Ovary (tissue), 9 donors: ENCODE results near the gene FUT3. TPM values are rescaled to one million over a fixed set of nuclear protein-coding genes. Genes with fewer than 3 reads are reported as not detected.
A peak's percentile ranks its signal among the peaks of the same experiment; 100 is the strongest.

Experiments
- DNase-seq, 5 donors: peaks; one replicate each; pipeline ENCODE4 v3.0.0-alpha.2; 2019 to 2020
- H3K27ac ChIP-seq, 2 donors: fragments of 200-600 bp; one replicate each; pipeline versions ENCODE4 v1.5.1 to v1.8.0; 2019 to 2022
- H3K27me3 ChIP-seq: fragments of 200-600 bp; one replicate; pipeline ENCODE4 v1.8.0; 2022
- H3K36me3 ChIP-seq: fragments of 200-600 bp; sonication (generic); one replicate; pipeline ENCODE4 v1.5.1; 2019
- H3K4me1 ChIP-seq: one replicate; pipeline ENCODE4 v1.8.1; 2013; ENCODE audit warnings: mild to moderate bottlenecking, moderate library complexity; ENCODE audit not compliant: insufficient read depth
- H3K4me3 ChIP-seq: fragments of 200-600 bp; sonication (generic); one replicate; pipeline ENCODE4 v1.5.1; 2017
- H3K9me3 ChIP-seq, 2 donors: fragments of 200-600 bp in 1 of 2; sonication (generic) in 1 of 2; one replicate each; pipeline versions ENCODE4 v1.5.1 to v1.8.1; 2013 to 2019; ENCODE audit warnings: mild to moderate bottlenecking in 1 of 2, moderate library complexity in 1 of 2
- CTCF ChIP-seq, 3 donors: fragments of 450-650 bp in 2 of 3; fragments of 200-600 bp in 1 of 3; IDR thresholded peaks; one replicate each; pipeline versions ENCODE4 v1.5.1 to v1.8.0; 2016 to 2022; ENCODE audit warnings: antibody characterized with exemption in 3 of 3, mild to moderate bottlenecking in 1 of 3
- EP300 ChIP-seq: sonication (generic); formaldehyde crosslinking; IDR thresholded peaks from one replicate; pipeline ENCODE4 v1.6.1; 2017; ENCODE audit warnings: antibody characterized with exemption
- POLR2A ChIP-seq: fragments of 450-650 bp; IDR thresholded peaks from one replicate; pipeline ENCODE4 v1.6.1; 2017; ENCODE audit warnings: antibody characterized with exemption, mild to moderate bottlenecking, moderate library complexity
- WGBS, 3 donors: extraction: QIAGEN DNeasy Blood & Tissue Kit in 1 of 3; methylation state at CpG; one replicate each; pipeline versions ENCODE4 v1.1.5 to v1.1.7; 2013 to 2017; 5-methylcytosine and 5-hydroxymethylcytosine counted together
- intact Hi-C, 4 donors: fragments of 100-400 bp; cut with DNase I; formaldehyde crosslinking; loops; one replicate each; pipeline versions ENCODE4 v1.11.0 to v1.15.1; 2022 to 2023
- polyA plus RNA-seq, 2 donors: library from polyadenylated mRNA; stranded (reverse); fragments of 200-250 nt in 1 of 2; fragments of 350-450 nt in 1 of 2; fragmentation: Illumina TruSeq in 1 of 2; extraction: RNeasy Lipid Tissue Mini Kit (QIAGEN cat#74804) in 1 of 2; gene quantifications; one replicate each; pipeline ENCODE4 v1.2.3, GENCODE V29; 2013 to 2014
- total RNA-seq, 7 donors: library from RNA; depleted of rRNA in 2 of 7; stranded (reverse); fragments of >200 nt in 2 of 7; fragmentation: NEBNext Ultra II Directional in 3 of 7; extraction: Animal tissue kit (Norgen Biotek cat#: 25700) in 3 of 7; gene quantifications; one replicate each; pipeline versions ENCODE4 v1.1.0 to v1.2.4, GENCODE V29; 2016 to 2023
- donor health status: DM: no; HTN: no; CAD: no; lungs with moderate emphysema.
- donor health status: DM: no; HTN: no; CAD: no.
- donor health status: Bipolar disorder and iron deficiency.
- donor health status: DM: yes; HTN: yes; CAD: no.
- donor health status: DM: no; HTN: no; CAD: no.
- donor health status: DM: yes; HTN: yes; CAD: no.

Gene FUT3
- total and polyA plus RNA-seq, 9 donors = 0.04 to 1.8 (median 0.15) TPM; not detected in 3

DNA sequence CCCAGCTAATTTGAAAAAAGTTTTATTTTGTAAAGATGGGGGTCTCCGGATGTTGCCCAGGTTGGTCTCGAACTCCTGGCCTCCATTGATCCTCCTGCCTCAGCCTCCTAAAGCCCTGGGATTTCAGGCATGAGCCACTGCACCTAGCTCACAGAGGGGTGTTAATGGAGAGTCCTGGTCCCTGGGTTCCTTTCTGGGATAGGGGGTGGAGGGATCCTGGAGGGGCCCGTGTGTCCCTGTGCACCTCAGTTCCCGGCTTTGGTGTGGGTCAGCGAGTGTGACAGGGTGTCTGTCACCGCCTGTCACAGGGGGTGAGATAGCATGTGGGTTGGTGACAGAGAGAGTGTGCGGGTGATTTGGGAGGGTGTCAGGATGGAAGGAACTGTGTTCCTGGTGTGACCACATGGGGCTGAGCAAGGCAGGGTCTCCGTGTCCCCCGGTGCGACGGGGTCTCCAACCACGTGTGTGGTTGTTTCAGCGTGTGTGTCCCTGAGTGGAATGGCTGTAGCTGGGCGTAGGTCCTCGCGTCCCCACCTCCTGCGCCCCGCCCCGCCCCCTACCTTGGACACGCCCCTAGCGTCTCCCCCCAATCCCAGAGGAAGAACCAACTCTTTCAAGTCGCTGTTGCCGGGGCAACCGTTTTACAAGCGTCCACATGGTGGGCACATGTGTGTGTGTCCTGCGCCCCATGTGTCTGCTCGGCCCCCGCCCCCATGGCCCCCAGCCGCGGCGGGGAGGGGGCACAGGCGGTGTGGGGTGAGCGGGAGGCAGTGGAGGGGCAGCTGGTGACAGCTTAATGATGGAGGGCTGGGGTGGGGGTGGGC is 49.2 kb downstream of the FUT3 start:
- DNase-seq = no peak
- intact Hi-C loops = loop anchor here in 2 of 4 donors (5.0 to 10.0 kb wide), 2 partner anchors 90 to 93 kb away; no protein-coding TSS in a partner anchor
- Histone ChIP-seq H3K27me3 (no peaks in the 10 kb centered on the region), H3K36me3 (no peaks in the 10 kb centered on the region), H3K27ac (no peak overlapping the region), H3K4me3 (no peak overlapping the region), H3K9me3 (no peaks in the 10 kb centered on the region), H3K4me1 (peaks cover 8% of the 10 kb centered on the region)
- no peak for TF ChIP-seq CTCF (IDR thresholded peaks at IDR 0.05)
- no peak for TF ChIP-seq EP300
- TF ChIP-seq POLR2A = no peak
- 11 to 13% (median 12%) methylated on average over 32 to 33 of the region's 33 CpGs for WGBS, 3 donors

GRCh38 chr19:5800361-5801270 is 50.6 kb downstream of the FUT3 start:
- peaks cover 8% of the 10 kb centered on the region for H3K4me1 ChIP-seq
- no peak overlapping the region for H3K4me3 ChIP-seq
- no peaks in the 10 kb centered on the region for H3K27me3 ChIP-seq
- H3K27ac ChIP-seq = no peak overlapping the region
- DNase-seq = no peak
- no peaks in the 10 kb centered on the region for H3K9me3 ChIP-seq
- intact Hi-C loops = loop anchor here in 2 of 4 donors (5.0 to 10.0 kb wide), 2 partner anchors 92 to 94 kb away; no protein-coding TSS in a partner anchor
- no peaks in the 10 kb centered on the region for H3K36me3 ChIP-seq
- TF ChIP-seq POLR2A (no peak), CTCF (IDR thresholded peaks at IDR 0.05) (no peak), EP300 (no peak)
- WGBS, 3 donors = 59 to 62% (median 59%) methylated on average over 17 of the region's 17 CpGs

DNA sequence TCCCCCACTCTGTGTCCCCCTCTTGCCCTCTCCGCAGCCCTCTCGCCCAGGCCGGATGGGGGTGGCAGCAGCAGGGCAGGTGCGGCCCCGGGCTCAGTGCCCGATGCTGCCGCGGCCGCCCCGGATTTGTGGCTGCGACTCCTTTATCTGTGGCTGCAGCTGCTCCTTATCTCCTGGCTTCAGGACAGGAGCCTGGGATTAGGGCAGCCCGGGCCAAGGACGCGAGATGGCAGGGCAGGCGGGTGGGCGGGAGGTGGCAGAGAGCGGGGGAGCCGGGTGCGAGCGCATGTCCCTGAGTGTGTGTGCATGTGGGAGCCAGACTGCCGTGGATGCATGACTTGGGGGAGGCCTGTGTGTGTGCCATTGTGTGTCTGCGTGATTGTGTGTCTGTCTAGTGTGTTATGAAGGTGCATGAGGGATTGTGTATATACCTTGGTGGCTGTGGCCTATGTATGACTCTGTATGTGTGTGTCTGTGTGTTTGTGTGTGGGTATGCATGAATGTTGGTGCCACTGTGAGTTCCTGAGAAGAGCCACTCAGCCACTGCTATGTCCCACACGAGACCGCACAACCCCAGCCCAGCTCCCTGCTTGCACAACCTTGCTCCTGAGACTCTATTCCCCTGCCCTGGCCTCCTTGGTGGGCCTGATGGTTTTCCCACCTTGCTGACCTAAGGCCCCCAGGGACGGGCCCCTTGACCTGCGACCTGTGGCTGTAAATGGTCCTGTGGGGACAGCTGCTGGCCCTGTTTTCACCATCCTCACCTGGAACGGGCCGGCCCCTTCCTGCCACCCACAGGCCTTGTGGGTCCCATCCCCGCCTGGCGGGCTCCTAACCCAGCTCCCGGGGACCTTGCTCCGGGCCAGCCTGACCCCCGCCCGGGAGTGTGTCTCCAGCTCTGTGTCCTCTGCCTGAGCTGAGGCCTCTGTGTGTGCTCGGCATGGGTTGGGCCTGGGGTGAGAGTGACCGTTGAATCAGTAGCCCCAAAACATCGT is 51.7 kb downstream of the FUT3 start:
- no peak overlapping the region for H3K27ac ChIP-seq
- intact Hi-C loops = loop anchor here in 2 of 4 donors (5.0 to 10.0 kb wide), 2 partner anchors 93 to 95 kb away; no protein-coding TSS in a partner anchor
- peak in 3 of 5 donors; percentile 22 to 51 (median 26) for DNase-seq
- no peaks in the 10 kb centered on the region for H3K9me3 ChIP-seq
- 36 to 42% (median 36%) methylated on average over 37 of the region's 37 CpGs for WGBS, 3 donors
- TF ChIP-seq CTCF (IDR thresholded peaks at IDR 0.05) (no peak), EP300 (no peak), POLR2A (no peak)
- H3K4me3 ChIP-seq = no peak overlapping the region
- H3K27me3 ChIP-seq = no peaks in the 10 kb centered on the region
- H3K36me3 ChIP-seq = no peaks in the 10 kb centered on the region
- H3K4me1 ChIP-seq = peaks cover 8% of the 10 kb centered on the region
